Thoracic aorta (tissue), 2 donors: ENCODE data around the gene ATAT1. TPM values are rescaled to one million over a fixed set of nuclear protein-coding genes. Genes with fewer than 3 reads are reported as not detected.

Experiments
- ATAC-seq: fragments of 150-250 bp; one replicate; pipeline ENCODE4 v1.8.0; 2017; ENCODE audit warnings: low read depth; ENCODE audit not compliant: insufficient number of reproducible peaks, low FRiP score
- DNase-seq: peaks from one replicate; pipeline ENCODE4 v3.0.0-alpha.2; 2020; ENCODE audit warnings: low spot score
- H3K27ac ChIP-seq, 2 donors: fragments of 200-600 bp; sonication (generic); 1 replicate in 1 of 2; 2 replicates in 1 of 2; pipeline ENCODE4 v1.5.1; 2016; ENCODE audit warnings: mild to moderate bottlenecking in 2 of 2, moderate library complexity in 2 of 2
- H3K27me3 ChIP-seq: fragments of 200-600 bp; sonication (generic); replicated peaks from 2 replicates; pipeline ENCODE4 v1.6.0; 2016; ENCODE audit warnings: mild to moderate bottlenecking; ENCODE audit not compliant: insufficient read depth
- H3K36me3 ChIP-seq: fragments of 200-600 bp; sonication (generic); one replicate; pipeline ENCODE4 v1.5.1; 2016
- H3K4me1 ChIP-seq, 2 donors: fragments of 200-600 bp; sonication (generic); 1 replicate in 1 of 2; 2 replicates in 1 of 2; pipeline versions ENCODE4 v1.5.1 to v1.6.0; 2016; ENCODE audit warnings: low read depth in 2 of 2, mild to moderate bottlenecking in 1 of 2; ENCODE audit not compliant: control insufficient read depth in 1 of 2
- H3K4me3 ChIP-seq: fragments of 200-600 bp; sonication (generic); 2 replicates; pipeline ENCODE4 v1.5.1; 2016; ENCODE audit warnings: mild to moderate bottlenecking
- H3K9me3 ChIP-seq: fragments of 200-600 bp; sonication (generic); 2 replicates; pipeline ENCODE4 v1.5.1; 2016
- CTCF ChIP-seq: fragments of 200-600 bp; sonication (generic); IDR thresholded peaks from one replicate; pipeline ENCODE4 v1.5.1; 2019; ENCODE audit warnings: antibody characterized with exemption
- total RNA-seq, 2 donors: library from RNA; depleted of rRNA; stranded (reverse); fragments of >200 nt; gene quantifications; one replicate each; pipeline versions ENCODE4 v1.1.0 to v1.2.3, GENCODE V29; 2016

ATAT1 gene
- total RNA-seq, 2 donors from 2014 or later: 4.1 to 12.2 TPM

GRCh38 chr6:30683183-30683979 lies 56.7 kb downstream of the ATAT1 start:
- Histone ChIP-seq H3K27me3 (no peaks in the 10 kb centered on the region), H3K27ac (peak overlapping the region; percentile 100), H3K36me3 (peaks cover 17% of the 10 kb centered on the region), H3K9me3 (no peaks in the 10 kb centered on the region), H3K4me3 (peak overlapping the region; percentile 99), H3K4me1 (peaks cover 32 to 53% of the 10 kb centered on the region in 2 donors)
- TF ChIP-seq CTCF: no peak
- no peak for ATAC-seq
- no peak for DNase-seq

GRCh38 chr6:30683980-30684338 lies 57.3 kb downstream of the ATAT1 start:
- H3K27ac ChIP-seq: peak overlapping the region; percentile 100
- H3K9me3 ChIP-seq: no peaks in the 10 kb centered on the region
- no peak for DNase-seq
- H3K27me3 ChIP-seq: no peaks in the 10 kb centered on the region
- peaks cover 38 to 53% of the 10 kb centered on the region in 2 donors for H3K4me1 ChIP-seq
- no peak for ATAC-seq
- peak overlapping the region; percentile 99 for H3K4me3 ChIP-seq
- peaks cover 12% of the 10 kb centered on the region for H3K36me3 ChIP-seq
- no peak for TF ChIP-seq CTCF

GRCh38 chr6:30684386-30685156 lies 57.9 kb downstream of the ATAT1 start:
- no peak for TF ChIP-seq CTCF
- Histone ChIP-seq H3K4me1 (peaks cover 38 to 53% of the 10 kb centered on the region in 2 donors), H3K27ac (peak overlapping the region; percentile 100), H3K27me3 (no peaks in the 10 kb centered on the region), H3K36me3 (peaks cover 11% of the 10 kb centered on the region), H3K4me3 (peak overlapping the region; percentile 99), H3K9me3 (no peaks in the 10 kb centered on the region)
- ATAC-seq (no peak), DNase-seq (no peak)

- H3K36me3 ChIP-seq: peaks cover 3% of the 10 kb centered on the region
- H3K27me3 ChIP-seq: no peaks in the 10 kb centered on the region
- no peak for TF ChIP-seq CTCF
- no peaks in the 10 kb centered on the region for H3K9me3 ChIP-seq
- H3K4me1 ChIP-seq: peaks cover 36 to 53% of the 10 kb centered on the region in 2 donors
- H3K27ac ChIP-seq: peak overlapping the region; percentile 100
- peak overlapping the region; percentile 99 for H3K4me3 ChIP-seq
- no peak for ATAC-seq
- no peak for DNase-seq
Observed at GRCh38 chr6:30685157-30686008, 58.7 kb downstream of the ATAT1 start.
